Measurements from ENCODE around the gene GRIN2A.

DNA sequence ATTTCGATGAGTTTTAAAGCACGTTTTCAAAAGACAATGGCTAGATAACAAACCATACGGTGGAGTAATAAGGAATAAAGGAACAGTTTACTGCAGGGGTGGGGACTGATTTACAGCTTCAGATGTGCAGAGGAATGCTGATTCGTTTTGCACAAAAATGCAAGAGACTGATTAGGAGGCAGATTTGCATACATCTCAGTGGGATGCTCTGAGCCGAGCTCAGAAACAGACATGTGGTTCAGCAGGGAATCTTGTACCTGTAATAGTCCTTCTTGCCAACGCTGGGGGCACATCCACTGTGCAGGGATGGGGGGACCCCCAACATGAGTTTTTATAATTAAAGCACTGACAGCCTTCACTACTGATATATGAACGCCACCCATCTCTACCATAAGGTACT lies 308.0 kb downstream of the GRIN2A start:
- TF ChIP-seq, protein P1, sequence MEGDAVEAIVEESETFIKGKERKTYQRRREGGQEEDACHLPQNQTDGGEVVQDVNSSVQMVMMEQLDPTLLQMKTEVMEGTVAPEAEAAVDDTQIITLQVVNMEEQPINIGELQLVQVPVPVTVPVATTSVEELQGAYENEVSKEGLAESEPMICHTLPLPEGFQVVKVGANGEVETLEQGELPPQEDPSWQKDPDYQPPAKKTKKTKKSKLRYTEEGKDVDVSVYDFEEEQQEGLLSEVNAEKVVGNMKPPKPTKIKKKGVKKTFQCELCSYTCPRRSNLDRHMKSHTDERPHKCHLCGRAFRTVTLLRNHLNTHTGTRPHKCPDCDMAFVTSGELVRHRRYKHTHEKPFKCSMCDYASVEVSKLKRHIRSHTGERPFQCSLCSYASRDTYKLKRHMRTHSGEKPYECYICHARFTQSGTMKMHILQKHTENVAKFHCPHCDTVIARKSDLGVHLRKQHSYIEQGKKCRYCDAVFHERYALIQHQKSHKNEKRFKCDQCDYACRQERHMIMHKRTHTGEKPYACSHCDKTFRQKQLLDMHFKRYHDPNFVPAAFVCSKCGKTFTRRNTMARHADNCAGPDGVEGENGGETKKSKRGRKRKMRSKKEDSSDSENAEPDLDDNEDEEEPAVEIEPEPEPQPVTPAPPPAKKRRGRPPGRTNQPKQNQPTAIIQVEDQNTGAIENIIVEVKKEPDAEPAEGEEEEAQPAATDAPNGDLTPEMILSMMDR (conservative IDR thresholded peaks at IDR 0.05) = no peak
- TF ChIP-seq ZFX (IDR thresholded peaks at IDR 0.05) = no peak

Measured in C4-2B (cell line).